Hypothalamus (tissue), 51 donors: Measurements from ENCODE around the gene KCNQ1.

ENCODE experiments used
- DNase-seq, 51 donors: peaks; one replicate each; lab custom pipeline; 2025; lab: John Stamatoyannopoulos, UW

KCNQ1 gene

GRCh38 chr11:2743427-2744110 lies 298.8 kb downstream of the KCNQ1 start:
- no peak for DNase-seq

DNA sequence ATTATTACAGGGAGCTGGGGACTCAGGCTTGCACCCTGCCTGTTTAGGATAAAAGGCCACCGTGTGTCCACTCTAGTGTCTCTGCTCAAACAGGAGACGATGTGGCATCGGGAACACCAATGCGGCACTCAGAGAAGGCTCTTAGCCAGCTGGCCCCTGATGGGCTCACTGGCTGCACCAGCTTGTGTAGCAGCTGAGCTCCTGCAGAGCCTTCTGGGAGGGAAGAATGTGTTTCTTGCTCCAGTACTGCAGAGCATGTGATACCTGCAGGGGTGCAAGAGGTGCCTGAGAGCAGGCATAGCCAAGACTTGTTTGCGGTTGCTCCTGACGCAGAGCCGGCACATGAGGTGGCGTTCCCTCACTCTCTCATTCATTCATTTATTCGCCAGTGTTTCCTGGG lies 299.4 kb downstream of the KCNQ1 start:
- DNase-seq, result peak in 1 of 51 donors; percentile 13

DNA sequence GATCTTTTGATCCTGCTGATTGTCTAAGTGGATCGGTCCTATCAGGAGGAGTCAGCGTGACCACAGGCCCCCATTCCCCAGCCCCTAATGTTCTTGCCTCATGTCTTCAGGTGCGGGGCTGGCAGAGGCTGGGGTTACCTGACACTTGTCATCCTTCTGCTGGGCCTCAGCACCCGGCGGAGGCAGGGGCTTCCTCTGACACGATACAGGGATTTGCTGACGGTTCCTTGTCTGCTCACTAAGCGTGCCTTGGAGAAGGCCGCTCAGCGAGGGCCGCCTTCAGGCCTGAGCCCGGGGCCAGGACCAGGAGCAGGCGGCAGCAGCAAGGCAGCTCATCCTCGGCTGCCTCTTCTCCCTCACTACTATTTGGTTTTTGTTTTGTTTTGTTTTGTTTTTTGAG lies 300.7 kb downstream of the KCNQ1 start:
- DNase-seq, result no peak

DNA sequence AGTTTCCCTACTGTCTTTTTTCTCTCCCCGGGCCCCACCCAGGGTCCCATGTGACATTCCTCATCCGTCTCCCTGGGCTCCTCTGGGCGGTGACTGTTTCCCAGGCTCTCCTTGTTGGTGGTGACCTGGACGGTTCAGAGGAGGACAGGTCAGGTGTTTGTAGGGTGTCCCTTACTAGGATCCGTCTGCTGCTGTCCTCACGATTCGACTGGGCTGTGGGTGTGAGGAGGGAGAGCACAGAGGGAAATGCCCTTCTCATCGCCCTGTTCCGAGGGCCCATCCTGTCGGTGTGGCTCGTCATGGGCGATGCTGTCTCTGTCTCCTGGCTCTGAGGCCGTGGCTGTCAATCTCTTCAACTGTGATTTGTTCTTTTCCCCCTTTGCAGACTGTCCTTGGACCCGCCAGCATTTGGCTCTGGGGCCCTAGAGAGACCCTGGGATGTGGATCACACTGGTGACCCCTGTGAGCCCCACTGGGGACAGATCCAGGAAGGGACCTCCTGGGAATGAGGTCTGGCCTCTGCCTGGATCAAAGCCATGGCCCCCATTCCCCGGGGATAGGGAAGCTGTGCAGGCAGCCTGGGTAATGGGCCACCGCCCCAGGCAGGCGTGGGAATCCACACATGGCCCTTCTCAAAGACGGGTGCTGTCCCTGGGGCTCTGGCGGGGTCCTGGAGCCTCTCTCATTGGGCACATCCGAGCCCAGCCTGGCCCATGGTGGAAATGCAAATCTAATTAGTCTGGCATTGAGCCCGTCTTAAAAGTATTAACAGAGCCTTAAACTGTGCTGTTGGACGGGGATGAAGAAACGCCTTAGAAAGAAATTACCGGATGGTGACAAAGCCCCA lies 301.8 kb downstream of the KCNQ1 start:
- peak in 4 of 51 donors; percentile 19 to 25 (median 22) for DNase-seq

- no peak for DNase-seq
These were observed 302.6 kb downstream of the KCNQ1 start for GRCh38 chr11:2747248-2748027.

- DNase-seq, result no peak
These were observed 303.4 kb downstream of the KCNQ1 start for GRCh38 chr11:2748061-2748813.

- no peak for DNase-seq
These were observed 304.2 kb downstream of the KCNQ1 start for GRCh38 chr11:2748814-2749554.

GRCh38 chr11:2750101-2750681 lies 305.4 kb downstream of the KCNQ1 start:
- no peak for DNase-seq

DNA sequence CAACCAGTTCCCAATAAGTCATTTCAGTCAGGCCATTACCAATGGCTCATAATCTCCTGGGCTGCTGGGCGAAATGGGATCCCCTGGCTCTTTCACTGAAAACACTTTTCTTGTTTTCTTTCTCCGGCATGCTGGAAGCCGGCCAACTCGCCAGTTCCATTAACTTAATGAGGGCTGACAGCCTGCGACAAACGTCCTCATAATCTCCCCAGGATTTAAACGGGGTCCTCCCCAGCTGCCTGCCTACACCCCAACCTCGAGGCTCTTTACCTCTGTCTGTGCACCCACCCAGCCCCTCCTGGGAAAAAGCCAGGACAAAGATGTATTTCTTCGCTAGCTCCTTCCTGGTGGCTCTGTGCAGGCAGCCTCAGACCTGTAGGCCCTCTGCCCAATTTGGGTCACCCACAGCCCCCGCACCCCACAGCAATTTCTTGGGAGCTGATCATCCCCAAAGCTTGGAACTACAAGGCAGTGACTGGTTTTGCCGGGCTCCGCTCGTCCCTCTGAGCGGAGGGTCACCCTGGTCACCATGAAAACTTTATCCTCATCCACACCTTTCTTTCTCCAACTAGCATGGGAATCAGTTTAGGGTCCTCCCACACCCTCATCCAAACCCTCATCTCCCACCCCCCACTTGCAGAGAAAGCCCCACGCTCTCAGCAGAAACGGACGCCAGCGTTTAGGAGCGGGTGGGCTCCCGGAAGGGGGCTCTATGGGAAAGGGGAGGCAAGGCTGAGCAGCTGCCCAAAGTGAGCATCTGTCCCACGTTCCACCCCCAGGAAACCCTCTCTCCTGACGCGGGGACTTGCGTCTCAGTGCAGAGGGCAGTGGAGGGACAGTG lies 306.1 kb downstream of the KCNQ1 start:
- DNase-seq, result peak in 25 of 51 donors; percentile 8 to 62 (median 28)

- no peak for DNase-seq
These were observed 306.9 kb downstream of the KCNQ1 start for GRCh38 chr11:2751523-2752203.

GRCh38 chr11:2752204-2752770 lies 307.5 kb downstream of the KCNQ1 start:
- DNase-seq, result no peak

DNA sequence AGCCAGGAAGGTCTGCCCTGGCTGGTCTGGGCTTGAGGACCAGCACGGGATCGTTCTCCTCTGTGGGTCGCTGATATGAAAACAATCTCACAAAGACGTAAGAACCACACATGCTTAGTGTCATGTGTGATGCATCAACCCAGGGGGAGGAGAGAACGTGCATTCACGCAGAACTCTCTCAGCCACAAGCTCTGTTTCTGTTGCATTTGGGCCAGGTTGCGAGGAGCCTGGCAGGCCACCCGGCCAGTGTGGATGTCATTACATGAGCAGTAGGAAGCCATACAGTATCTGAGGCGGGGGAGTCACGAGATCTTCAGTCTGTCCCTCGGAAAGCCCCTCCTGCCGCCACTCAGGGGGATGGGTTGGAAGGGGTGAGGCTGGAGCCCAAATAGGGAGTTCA lies 308.1 kb downstream of the KCNQ1 start:
- DNase-seq, result no peak

DNA sequence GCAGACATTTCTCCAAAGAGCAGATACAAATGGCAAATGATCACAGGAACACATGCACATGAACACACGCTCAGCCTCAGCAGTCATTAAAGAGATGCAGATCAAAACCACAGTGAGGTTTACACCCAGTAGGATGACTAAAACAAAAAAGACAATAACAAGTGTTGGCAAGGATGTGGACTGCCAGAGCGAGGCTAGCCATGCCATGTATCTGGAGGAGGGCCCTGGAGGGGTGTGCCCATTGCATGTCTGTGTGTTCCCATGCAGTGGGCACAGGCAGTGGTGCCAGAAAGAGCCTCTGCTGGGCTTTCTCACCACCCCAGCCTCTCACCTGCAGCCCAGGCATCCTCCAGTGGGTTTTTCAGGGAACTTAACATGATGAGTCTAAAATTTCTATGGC lies 309.2 kb downstream of the KCNQ1 start:
- DNase-seq, result no peak

GRCh38 chr11:2755071-2755470 lies 310.3 kb downstream of the KCNQ1 start:
- DNase-seq, result no peak

DNA sequence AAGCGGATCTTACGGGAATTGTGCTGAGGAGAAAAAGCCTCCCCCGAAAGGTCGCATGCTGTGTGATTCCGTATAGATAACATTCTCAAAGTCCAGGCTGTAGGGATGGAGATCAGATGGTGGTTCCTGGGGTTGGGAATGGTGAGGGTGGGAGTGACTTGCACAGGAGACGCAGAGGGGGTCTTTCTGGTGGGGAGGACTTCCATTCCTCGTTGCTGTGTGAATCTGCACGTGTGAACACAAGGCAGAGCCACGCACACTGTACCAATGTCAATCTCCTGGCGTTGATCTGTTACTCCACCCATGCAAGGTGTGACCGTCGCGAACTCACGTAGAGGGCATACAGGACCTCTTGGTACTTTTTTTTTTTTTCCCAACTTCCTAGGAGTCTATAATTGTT lies 313.9 kb downstream of the KCNQ1 start:
- no peak for DNase-seq

DNA sequence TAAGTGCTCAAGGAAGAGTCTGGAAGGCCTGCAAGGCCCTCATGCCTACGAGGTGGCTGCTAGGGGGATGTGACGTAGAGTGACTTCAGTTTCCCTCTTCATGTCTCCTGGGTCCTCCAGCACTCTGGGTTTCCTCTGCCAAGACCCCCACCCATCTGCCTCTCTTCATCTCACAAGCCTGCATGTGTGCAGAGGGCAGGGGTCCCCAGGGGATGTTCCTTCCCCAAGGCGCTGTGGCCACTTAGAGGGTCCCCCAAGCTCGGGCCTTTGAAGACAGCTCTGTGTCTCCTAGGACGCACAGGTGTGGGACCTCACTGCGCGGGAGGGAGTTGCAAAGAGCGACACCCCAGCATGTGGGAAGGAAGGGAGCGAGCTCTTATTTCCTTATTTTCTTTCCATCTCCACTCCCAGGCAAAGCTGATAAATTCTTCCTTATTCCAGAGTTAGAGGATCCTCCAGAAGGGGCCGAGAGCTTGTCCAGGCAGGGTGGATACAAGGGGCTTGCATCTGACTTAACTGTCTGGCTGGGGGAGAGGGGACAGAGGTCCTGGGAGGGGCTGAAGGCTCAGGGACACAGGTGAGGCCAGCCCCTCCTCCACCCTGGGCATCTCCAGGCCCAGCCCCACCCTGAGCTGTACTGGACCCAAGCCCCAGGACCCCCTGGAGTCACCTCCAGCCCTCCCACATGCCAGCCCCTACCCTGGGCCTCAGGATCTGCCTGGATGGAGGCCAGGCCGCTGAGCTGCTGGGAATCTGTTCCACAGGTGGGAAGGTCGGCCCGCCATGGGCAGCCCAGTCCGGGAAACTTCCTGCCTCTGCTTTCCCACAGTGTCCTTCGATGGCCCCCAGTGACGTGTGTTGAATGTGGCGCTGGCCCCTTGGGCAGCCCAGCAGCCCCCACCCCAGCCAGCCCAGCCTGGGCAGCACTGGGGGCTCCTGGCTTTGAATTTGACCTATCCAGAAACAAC lies 314.7 kb downstream of the KCNQ1 start:
- no peak for DNase-seq
